AG10803 (cell line): ENCODE results near the gene TRMT44.
"Not testable (repeated sequence)": the region's sequence is repeated elsewhere in the genome, so short reads cannot be mapped to it uniquely, and the experiment has no call there.

Source experiments
- DNase-seq: peaks from one replicate; pipeline ENCODE4 v3.0.0; 2010; ENCODE audit warnings: low read depth
- H3K4me3 ChIP-seq: 2 replicates; pipeline ENCODE4 v1.5.1; 2011; ENCODE audit warnings: mild to moderate bottlenecking, low read length, control low read depth
- TF ChIP-seq, protein P1 (sequence below): conservative IDR thresholded peaks from 2 replicates; pipeline ENCODE4 v1.5.1; 2011; ENCODE audit warnings: mild to moderate bottlenecking, low read length, control low read depth, inconsistent platforms

Gene TRMT44

DNA sequence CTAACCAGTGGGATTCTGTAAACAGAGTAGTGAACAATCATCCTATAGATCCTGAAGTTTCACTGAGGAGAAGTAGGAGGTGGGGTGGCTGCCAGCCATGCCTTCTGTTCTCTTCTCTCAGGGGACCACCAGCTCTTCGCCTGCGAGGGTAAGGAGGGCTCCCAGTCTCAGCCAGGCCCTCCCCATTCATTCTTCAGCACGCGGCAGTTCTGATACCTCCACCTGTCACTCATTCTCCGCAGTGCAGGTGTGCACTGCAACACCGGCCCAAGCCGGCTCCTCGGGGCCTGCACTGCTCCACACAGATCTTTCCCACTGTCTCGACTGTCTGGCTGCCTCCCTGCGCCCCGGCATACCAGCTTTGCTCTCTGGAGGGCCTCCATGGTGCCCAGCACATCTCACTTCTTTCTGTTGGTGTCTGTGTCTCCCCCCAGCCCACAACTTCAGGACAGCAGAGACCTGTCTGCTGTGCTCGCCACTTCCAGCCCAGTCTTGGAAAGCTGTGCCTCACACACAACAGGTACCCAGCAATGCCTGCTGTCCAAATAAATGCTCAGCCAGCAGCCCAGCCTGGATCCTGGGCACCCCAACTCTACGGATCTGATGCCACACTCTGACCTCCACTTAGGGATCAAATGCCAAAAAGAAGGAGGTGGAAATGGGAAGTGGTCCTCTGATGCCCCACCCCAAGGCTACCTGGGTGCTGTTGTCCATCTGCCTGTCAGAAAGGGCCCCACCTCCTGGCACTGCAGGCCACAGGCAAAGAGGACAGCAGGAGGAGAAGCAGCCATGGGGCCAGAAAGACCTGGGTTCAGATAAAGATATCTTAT, 29.0 kb upstream of the TRMT44 start:
- no peak overlapping the region for H3K4me3 ChIP-seq
- no peak for DNase-seq
- TF ChIP-seq, protein P1, sequence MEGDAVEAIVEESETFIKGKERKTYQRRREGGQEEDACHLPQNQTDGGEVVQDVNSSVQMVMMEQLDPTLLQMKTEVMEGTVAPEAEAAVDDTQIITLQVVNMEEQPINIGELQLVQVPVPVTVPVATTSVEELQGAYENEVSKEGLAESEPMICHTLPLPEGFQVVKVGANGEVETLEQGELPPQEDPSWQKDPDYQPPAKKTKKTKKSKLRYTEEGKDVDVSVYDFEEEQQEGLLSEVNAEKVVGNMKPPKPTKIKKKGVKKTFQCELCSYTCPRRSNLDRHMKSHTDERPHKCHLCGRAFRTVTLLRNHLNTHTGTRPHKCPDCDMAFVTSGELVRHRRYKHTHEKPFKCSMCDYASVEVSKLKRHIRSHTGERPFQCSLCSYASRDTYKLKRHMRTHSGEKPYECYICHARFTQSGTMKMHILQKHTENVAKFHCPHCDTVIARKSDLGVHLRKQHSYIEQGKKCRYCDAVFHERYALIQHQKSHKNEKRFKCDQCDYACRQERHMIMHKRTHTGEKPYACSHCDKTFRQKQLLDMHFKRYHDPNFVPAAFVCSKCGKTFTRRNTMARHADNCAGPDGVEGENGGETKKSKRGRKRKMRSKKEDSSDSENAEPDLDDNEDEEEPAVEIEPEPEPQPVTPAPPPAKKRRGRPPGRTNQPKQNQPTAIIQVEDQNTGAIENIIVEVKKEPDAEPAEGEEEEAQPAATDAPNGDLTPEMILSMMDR: no peak

DNA sequence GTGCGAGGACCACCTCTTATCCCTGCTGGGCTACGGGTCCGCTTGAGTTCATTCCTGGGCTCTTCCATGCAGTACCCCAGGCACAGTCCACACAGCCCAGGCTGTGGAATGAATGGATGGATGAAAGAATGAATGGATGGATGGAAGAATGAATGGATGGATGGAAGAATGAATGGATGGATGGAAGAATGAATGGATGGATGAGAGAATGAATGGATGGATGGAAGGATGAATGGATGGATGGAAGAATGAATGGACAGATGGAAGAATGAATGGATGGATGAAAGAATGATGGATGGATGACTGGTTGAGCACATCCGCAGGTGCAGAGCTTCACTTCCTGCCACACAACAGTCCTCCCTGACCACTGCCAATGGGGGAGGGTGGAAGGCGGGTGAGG, 28.3 kb upstream of the TRMT44 start:
- no peak overlapping the region for H3K4me3 ChIP-seq
- TF ChIP-seq, protein P1: no peak
- DNase-seq: no peak

DNA sequence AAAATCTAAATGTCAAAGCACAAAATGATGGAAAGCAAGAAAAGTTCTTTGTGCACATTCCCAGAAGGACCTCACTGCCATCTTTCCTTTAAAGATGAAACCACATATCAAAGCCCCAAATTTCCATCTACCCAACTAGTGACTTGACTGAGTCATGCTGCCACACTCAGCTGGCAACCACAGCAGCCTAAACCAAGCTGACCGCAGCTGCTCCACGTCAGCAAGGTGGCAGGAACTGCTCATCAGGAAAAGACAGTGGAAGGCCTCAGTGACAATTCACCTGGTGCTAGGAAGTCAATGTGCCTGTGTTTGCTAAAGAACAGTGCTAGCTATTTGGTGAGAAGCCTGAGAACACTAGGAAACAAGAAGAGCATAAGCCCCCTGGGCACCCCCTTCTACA, 26.2 kb upstream of the TRMT44 start:
- DNase-seq: no peak
- TF ChIP-seq, protein P1: no peak
- no peak overlapping the region for H3K4me3 ChIP-seq

DNA sequence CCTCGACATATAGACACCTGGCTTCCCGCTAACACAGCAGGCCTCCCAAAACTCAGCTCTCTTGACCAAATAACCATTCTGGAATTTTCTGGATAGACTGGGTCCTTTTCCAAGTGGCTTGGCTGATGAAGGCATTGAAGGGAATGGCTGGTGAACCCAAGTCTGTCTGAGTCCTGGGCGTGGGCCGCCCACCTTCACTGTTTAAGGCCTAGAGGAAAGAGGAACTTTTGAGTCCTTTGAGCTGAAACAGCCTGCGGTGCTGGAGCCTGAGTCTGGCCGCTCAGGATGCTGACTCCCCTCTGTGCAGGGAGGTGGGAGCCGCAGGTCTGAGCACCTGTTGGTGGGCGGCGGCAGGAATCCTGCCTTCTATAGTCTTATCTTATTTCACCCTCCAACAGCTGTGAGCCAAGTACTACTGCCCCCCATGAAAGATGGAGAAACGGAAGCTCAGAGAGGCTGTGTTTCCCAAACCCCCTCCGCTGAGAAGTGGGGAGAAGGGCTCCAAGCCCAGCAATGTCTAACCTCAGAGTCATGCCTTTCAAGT, 23.4 kb upstream of the TRMT44 start:
- no peak overlapping the region for H3K4me3 ChIP-seq
- TF ChIP-seq, protein P1: no peak
- no peak for DNase-seq

DNA sequence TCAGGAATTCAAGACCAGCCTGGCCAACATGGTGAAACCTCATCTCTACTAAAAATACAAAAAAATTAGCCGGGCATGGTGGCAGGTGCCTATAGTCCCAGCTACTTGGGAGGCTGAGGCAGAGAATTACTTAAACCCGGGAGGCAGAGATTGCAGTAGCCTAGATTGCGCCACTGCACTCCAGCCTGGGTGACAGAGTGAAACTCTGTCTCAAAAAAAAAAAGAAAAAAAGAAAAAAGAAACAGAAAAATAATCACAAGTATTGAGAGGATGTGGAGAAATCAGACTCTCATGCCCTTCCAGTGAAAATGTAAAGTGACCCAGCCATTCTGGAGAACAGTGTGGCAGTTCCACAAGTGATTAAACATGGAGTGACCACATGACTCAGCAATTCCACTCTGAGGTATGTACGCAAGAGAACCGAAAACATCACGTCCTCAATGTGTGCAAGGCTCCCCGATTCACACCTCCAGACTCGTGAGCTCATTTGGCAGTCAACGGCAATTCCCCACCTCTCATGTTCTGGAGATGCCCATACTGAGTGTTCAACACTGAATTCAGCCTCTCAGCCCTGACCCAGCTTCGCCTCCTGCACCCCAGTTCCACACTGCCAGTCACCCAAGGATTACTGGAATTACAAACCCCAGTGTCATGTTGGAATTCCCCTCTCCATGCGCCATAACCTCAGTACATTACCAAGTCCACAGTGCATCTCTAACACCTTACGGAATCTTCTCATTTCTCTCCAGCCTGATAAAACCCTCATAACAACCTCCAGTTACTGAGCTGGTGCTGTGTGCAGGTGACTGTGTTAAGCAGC, 21.1 kb upstream of the TRMT44 start:
- DNase-seq: no peak
- TF ChIP-seq, protein P1: no peak
- no peak overlapping the region for H3K4me3 ChIP-seq

DNA sequence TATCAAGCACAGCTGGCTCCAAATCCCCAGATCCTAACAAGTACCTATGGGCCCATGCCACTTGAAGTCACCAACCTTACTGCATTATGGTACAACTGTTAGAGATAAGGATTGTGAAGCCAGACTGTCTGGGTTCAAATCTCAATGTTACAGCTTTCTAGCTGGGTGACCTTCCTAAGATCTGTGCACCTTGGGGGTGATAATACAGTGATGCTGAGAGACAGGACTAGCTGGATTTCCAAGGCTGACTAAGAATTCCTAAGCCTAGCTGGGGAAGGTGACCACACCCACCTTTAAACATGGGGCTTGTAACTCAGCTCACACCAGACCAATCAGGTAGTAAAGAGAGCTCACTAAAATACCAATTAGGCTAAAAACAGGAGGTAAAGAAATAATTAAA, 20.4 kb upstream of the TRMT44 start:
- H3K4me3 ChIP-seq, DNase-seq: not testable (repeated sequence)

DNA sequence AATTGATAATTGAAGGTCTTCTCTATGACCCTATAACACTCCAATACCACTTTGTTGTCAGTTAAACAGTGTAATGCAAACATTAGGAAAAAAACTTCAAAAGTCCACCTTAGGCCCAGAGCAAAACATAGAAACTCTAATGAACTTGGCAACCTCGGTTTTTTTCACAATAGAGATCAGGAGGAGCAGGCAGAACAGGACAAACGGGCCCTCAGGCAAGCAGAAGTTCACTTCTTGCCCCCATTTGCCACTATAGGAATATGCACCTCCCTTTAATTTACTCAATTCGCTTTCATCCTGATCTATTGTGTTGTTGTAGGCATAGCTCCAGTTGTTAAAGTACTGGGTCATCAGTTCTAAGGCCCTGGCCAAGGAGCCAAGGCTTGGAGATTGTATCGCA, 18.2 kb upstream of the TRMT44 start:
- no peak overlapping the region for H3K4me3 ChIP-seq
- TF ChIP-seq, protein P1: no peak
- no peak for DNase-seq
